22Rv1 (cell line): ENCODE measurements around the gene AACS.

Experiments
- CTCF ChIP-seq: fragments of 450-650 bp; IDR thresholded peaks from 2 replicates; pipeline ENCODE4 v1.5.1; 2017; ENCODE audit warnings: mild to moderate bottlenecking
- ZFX ChIP-seq: fragments of 450-650 bp; IDR thresholded peaks from 2 replicates; pipeline ENCODE4 v1.6.1; 2017; ENCODE audit warnings: antibody characterized with exemption, borderline replicate concordance

- TF ChIP-seq CTCF, result no peak
- TF ChIP-seq ZFX, result no peak
These were observed 94.5 kb downstream of the AACS start for GRCh38 chr12:125159702-125160101.
